Activated T-cell treated with anti-CD3 and anti-CD28 coated beads, Interleukin-2, amount 50 U/mL, for 72 hours (primary cell): Measurements from ENCODE around the gene KIF3B. TPM values are rescaled to one million over a fixed set of nuclear protein-coding genes. Genes with fewer than 3 reads are reported as not detected.
A peak's percentile ranks its signal among the peaks of the same experiment; 100 is the strongest.
"Not testable (repeated sequence)": the region's sequence is repeated elsewhere in the genome, so short reads cannot be mapped to it uniquely, and the experiment has no call there.

Source experiments
- ATAC-seq, 2 donors: fragments of 150-1000 bp; cut with Tn5 transposase; replicated peaks in 1 of 2; 2 replicates each; pipeline ENCODE4 v1.10.0; 2021; ENCODE audit warnings: moderate library complexity in 2 of 2, mild to moderate bottlenecking in 1 of 2
- DNase-seq, 2 donors: peaks; one replicate each; pipeline ENCODE4 v3.0.0; 2021 to 2022; ENCODE audit warnings: mixed read lengths in 1 of 2
- H3K27ac Mint-ChIP-seq: one replicate; pipeline ENCODE4 v1.8.0; 2022; ENCODE audit warnings: mild to moderate bottlenecking, moderate library complexity, mixed read lengths
- H3K27me3 Mint-ChIP-seq: one replicate; pipeline ENCODE4 v1.8.0; 2022; ENCODE audit warnings: low read depth, mixed read lengths
- H3K36me3 Mint-ChIP-seq, 2 donors: one replicate each; pipeline ENCODE4 v1.8.0; 2022; ENCODE audit warnings: mixed read lengths in 2 of 2, mild to moderate bottlenecking in 1 of 2; ENCODE audit not compliant: insufficient read depth in 2 of 2
- H3K4me1 Mint-ChIP-seq: one replicate; pipeline ENCODE4 v1.8.0; 2022; ENCODE audit warnings: low read depth, mixed read lengths
- H3K4me3 Mint-ChIP-seq, 2 donors: one replicate each; pipeline ENCODE4 v1.8.0; 2022; ENCODE audit warnings: mild to moderate bottlenecking in 2 of 2, mixed read lengths in 2 of 2, moderate library complexity in 2 of 2
- H3K9me3 Mint-ChIP-seq, 2 donors: one replicate each; pipeline ENCODE4 v1.8.0; 2022; ENCODE audit warnings: mixed read lengths in 2 of 2
- total RNA-seq, 2 donors: library from RNA; stranded (reverse); gene quantifications; one replicate each; pipeline ENCODE4 v1.2.3, GENCODE V29; 2022

Gene KIF3B
- total RNA-seq, 2 donors from 2014 or later = 30.3 to 37.9 TPM

- not testable (repeated sequence) for H3K27me3 Mint-ChIP-seq, H3K36me3 Mint-ChIP-seq, ATAC-seq, H3K9me3 Mint-ChIP-seq, H3K4me3 Mint-ChIP-seq, DNase-seq
- peaks cover 79% of the 10 kb centered on the region for H3K4me1 Mint-ChIP-seq
- H3K27ac Mint-ChIP-seq = peak overlapping the region; percentile 67
Observed at GRCh38 chr20:32289299-32289660, 11.8 kb downstream of the KIF3B start.

DNA sequence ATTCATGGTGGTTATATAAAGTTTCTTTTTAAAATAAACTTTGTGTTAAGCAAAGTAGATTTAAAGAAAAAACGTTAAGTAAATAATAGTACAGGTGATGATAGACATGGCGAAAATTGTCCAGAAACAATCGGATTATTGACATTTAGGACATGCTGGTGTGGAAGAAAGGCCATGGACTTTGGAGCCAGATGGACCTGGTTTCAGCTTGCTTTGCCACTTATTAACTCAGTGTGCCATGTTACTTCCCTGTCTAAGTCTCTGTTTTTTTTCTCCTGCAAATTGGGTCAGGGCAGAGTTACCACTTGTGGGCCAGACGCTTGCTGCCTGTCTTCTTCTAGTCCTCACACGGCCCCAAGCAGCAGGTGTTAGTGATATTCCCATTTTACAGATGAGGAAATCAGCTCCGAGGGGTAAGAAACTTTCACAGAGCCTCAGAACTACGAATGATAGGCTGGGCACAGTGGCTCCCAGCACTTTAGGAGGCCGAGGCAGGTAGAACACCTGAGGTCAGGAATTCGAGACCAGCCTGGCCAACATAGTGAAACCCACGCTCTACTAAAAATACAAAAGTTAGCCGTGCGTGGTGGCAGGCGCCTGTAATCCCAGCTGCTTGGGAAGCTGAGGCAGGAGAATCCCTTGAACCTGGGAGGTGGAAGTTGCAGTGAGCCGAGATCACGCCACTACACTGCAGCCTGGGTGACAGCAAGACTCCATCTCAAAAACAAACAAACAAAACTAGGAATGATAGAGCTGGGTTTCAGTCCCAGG is 12.4 kb downstream of the KIF3B start:
- ATAC-seq (no peak), DNase-seq (no peak)
- Mint-ChIP-seq H3K9me3 (no peaks in the 10 kb centered on the region), H3K4me3 (no peak overlapping the region), H3K36me3 (peaks cover 4 to 7% of the 10 kb centered on the region in 2 donors), H3K4me1 (peaks cover 79% of the 10 kb centered on the region), H3K27me3 (no peaks in the 10 kb centered on the region), H3K27ac (peak overlapping the region; percentile 87)

DNA sequence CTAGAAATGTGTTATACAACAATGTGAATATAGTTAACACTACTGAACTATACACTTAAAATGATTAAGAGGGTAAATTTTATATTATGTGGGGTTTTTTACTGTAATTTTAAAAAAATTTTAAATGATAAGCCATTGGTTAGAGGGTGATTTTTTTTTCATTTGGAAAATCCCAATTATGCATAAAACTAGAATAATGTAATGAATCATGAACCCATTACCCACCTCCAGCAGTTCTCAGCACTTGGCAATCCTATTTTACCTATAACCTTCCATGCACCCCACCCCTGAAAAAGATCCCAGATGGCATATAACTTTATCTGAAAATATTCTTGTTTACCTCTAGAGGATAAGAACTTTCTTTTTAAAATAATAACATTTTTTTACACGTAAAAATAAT is 13.7 kb downstream of the KIF3B start:
- Mint-ChIP-seq H3K4me3 (no peak overlapping the region), H3K27me3 (no peaks in the 10 kb centered on the region), H3K36me3 (peaks cover 4 to 7% of the 10 kb centered on the region in 2 donors), H3K4me1 (peaks cover 76% of the 10 kb centered on the region), H3K27ac (peak overlapping the region; percentile 76), H3K9me3 (no peaks in the 10 kb centered on the region)
- peak; percentile 25 to 48 for ATAC-seq
- DNase-seq = no peak

DNA sequence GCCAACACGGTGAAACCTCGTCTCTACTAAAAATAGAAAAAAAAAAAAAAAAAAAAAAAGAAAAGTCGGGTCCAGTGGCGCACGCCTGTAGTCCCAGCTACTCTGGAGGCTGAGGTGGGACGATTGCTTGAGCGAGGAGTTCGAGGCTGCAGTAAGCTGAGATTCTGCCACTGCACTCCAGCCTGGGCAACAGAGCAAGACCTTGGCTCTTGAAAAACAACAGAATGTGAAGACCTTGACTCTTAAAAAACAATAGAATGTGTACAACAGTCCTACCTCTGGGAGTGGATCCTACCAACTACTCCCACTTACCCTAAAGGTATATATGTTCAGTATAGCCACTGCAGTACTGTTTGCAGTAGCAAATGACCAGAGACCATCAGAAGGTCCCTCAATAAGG is 15.1 kb downstream of the KIF3B start:
- peaks cover 78% of the 10 kb centered on the region for H3K4me1 Mint-ChIP-seq
- no peaks in the 10 kb centered on the region for H3K9me3 Mint-ChIP-seq
- DNase-seq = no peak
- peaks cover 4 to 7% of the 10 kb centered on the region in 2 donors for H3K36me3 Mint-ChIP-seq
- ATAC-seq = no peak
- H3K27ac Mint-ChIP-seq = no peak overlapping the region
- no peaks in the 10 kb centered on the region for H3K27me3 Mint-ChIP-seq
- no peak overlapping the region for H3K4me3 Mint-ChIP-seq

- Mint-ChIP-seq H3K27me3 (no peaks in the 10 kb centered on the region), H3K4me1 (peaks cover 72% of the 10 kb centered on the region), H3K36me3 (peaks cover 1 to 4% of the 10 kb centered on the region in 2 donors), H3K4me3 (no peak overlapping the region), H3K27ac (no peak overlapping the region), H3K9me3 (no peaks in the 10 kb centered on the region)
- no peak for ATAC-seq
- no peak for DNase-seq
Observed at GRCh38 chr20:32294071-32294470, 16.6 kb downstream of the KIF3B start.

DNA sequence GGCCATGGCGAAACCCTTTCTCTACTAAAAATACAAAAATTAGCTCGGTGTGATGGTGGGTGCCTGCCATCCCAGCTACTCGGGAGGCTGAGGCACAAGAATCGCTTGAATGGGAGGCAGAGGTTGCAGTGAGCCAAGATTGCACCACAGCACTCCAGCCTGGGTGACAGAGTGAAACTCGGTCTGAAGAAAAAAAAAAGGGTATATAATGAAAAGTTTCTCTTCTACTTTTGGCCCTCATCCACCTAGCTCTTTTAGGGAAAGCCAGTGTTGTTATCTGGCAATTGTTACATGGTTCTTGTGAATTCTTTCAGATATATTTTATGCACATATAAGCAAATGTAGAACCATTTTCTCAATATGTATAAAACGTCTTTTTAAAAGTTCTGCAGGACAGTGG is 19.0 kb downstream of the KIF3B start:
- Mint-ChIP-seq H3K27ac (peak overlapping the region; percentile 84), H3K27me3 (no peaks in the 10 kb centered on the region), H3K4me1 (peaks cover 66% of the 10 kb centered on the region), H3K4me3 (peak overlapping the region in 1 of 2 donors; percentile 59), H3K36me3 (peaks cover 0 to 7% of the 10 kb centered on the region in 2 donors), H3K9me3 (no peaks in the 10 kb centered on the region)
- DNase-seq = no peak
- no peak for ATAC-seq

- Mint-ChIP-seq H3K4me3 (peak overlapping the region in 1 of 2 donors; percentile 59), H3K36me3 (peaks cover 0 to 12% of the 10 kb centered on the region in 2 donors), H3K27ac (peak overlapping the region; percentile 84), H3K9me3 (no peaks in the 10 kb centered on the region), H3K4me1 (peaks cover 67% of the 10 kb centered on the region), H3K27me3 (no peaks in the 10 kb centered on the region)
- DNase-seq = no peak
- ATAC-seq = no peak
Observed at GRCh38 chr20:32296819-32297420, 19.5 kb downstream of the KIF3B start.

DNA sequence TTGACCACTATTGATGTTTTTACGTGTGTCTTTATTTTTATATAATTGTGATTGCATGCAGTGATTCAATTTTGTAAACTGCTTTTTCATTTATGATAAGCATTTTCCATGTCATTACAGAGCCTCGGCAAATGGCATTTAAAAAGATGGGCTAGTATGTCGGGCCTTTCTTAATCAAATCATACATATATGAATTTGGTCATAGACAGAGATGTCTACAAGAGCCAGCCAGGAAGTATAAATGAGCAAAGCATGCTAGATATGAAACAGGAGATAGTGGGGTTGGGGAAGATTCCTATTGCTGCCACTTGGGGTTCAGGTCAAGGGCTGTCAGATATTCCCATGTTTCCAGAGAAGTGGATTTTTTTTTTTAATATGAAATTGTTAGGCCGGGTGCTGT is 20.0 kb downstream of the KIF3B start:
- DNase-seq = no peak
- Mint-ChIP-seq H3K27ac (peak overlapping the region; percentile 20), H3K4me1 (peaks cover 72% of the 10 kb centered on the region), H3K27me3 (no peaks in the 10 kb centered on the region), H3K4me3 (peak overlapping the region in 1 of 2 donors; percentile 4), H3K9me3 (no peaks in the 10 kb centered on the region), H3K36me3 (peaks cover 0 to 12% of the 10 kb centered on the region in 2 donors)
- ATAC-seq = peak in 1 of 2 donors; percentile 54

GRCh38 chr20:32300647-32301046 is 23.2 kb downstream of the KIF3B start:
- peaks cover 0 to 20% of the 10 kb centered on the region in 2 donors for H3K36me3 Mint-ChIP-seq
- H3K9me3 Mint-ChIP-seq = no peaks in the 10 kb centered on the region
- DNase-seq (no peak), ATAC-seq (no peak)
- peak overlapping the region in 1 of 2 donors; percentile 24 for H3K4me3 Mint-ChIP-seq
- H3K27me3 Mint-ChIP-seq = no peaks in the 10 kb centered on the region
- peaks cover 68% of the 10 kb centered on the region for H3K4me1 Mint-ChIP-seq
- peak overlapping the region; percentile 75 for H3K27ac Mint-ChIP-seq

- peak; percentile 60 to 73 for ATAC-seq
Observed at GRCh38 chr20:32301719-32302506, 24.5 kb downstream of the KIF3B start.

GRCh38 chr20:32302507-32302872 is 25.0 kb downstream of the KIF3B start:
- peak overlapping the region; percentile 77 for H3K27ac Mint-ChIP-seq
- no peaks in the 10 kb centered on the region for H3K9me3 Mint-ChIP-seq
- no peak for DNase-seq
- H3K4me3 Mint-ChIP-seq = peak overlapping the region; percentile 71 to 81
- H3K27me3 Mint-ChIP-seq = no peaks in the 10 kb centered on the region
- H3K36me3 Mint-ChIP-seq = peaks cover 0 to 20% of the 10 kb centered on the region in 2 donors
- ATAC-seq = no peak
- H3K4me1 Mint-ChIP-seq = peaks cover 51% of the 10 kb centered on the region

More at GRCh38 chr20:32301719-32302506, 24.5 kb downstream of the KIF3B start:
- no peak for DNase-seq
- peaks cover 0 to 20% of the 10 kb centered on the region in 2 donors for H3K36me3 Mint-ChIP-seq
- no peaks in the 10 kb centered on the region for H3K9me3 Mint-ChIP-seq
- peaks cover 57% of the 10 kb centered on the region for H3K4me1 Mint-ChIP-seq
- peak overlapping the region; percentile 71 to 81 for H3K4me3 Mint-ChIP-seq
- H3K27me3 Mint-ChIP-seq = no peaks in the 10 kb centered on the region
- H3K27ac Mint-ChIP-seq = peak overlapping the region; percentile 77

DNA sequence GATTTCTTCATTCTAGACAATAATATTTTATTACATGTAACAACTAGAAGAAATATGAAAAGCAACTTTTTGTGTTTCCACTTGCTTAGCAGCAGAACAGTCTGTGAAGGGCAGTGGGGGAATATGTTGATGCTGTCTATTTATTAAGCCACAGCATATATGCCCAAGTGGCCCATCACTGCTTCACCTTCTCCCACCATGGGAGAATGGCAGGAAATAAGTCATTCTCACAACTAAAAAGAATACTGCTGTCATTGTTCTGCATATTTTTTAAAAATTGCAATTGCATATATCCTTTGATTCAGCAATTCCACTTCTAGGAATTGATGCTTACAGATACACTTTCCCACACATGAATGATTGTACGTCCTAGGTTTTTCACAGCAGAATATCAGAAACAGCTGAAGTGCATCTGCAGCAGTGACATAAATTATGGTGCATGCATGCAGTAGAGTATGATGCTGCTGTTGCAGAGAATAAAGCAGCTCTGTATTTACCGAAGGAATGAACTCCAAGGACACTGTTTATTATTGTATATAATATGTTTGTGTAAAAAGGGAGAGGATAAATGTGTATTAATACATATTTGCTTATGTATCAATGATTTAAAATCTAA is 26.8 kb downstream of the KIF3B start:
- ATAC-seq (no peak), DNase-seq (no peak)
- H3K9me3 Mint-ChIP-seq = no peaks in the 10 kb centered on the region
- peaks cover 47% of the 10 kb centered on the region for H3K4me1 Mint-ChIP-seq
- peak overlapping the region; percentile 54 for H3K27ac Mint-ChIP-seq
- H3K4me3 Mint-ChIP-seq = peak overlapping the region in 1 of 2 donors; percentile 31
- no peaks in the 10 kb centered on the region for H3K27me3 Mint-ChIP-seq
- H3K36me3 Mint-ChIP-seq = peaks cover 0 to 20% of the 10 kb centered on the region in 2 donors
